Bronchial epithelial cell (primary cell): ENCODE data around the gene EGFLAM. TPM values are rescaled to one million over a fixed set of nuclear protein-coding genes. Genes with fewer than 3 reads are reported as not detected.
"Not testable (repeated sequence)": the region's sequence is repeated elsewhere in the genome, so short reads cannot be mapped to it uniquely, and the experiment has no call there.

Experiments
- DNase-seq: peaks from one replicate; pipeline ENCODE4 v3.0.0-alpha.2; 2010; ENCODE audit warnings: low read depth
- FAIRE-seq: peaks from 2 replicates; lab custom pipeline; 2011; peaks lifted over from hg19 to GRCh38; lab: Jason Lieb, UNC
- H3K27me3 ChIP-seq: 2 replicates; pipeline ENCODE4 v1.5.1; 2011; ENCODE audit warnings: low read length; ENCODE audit not compliant: control insufficient read depth, insufficient read depth
- H3K36me3 ChIP-seq: 2 replicates; pipeline ENCODE4 v1.5.1; 2011; ENCODE audit warnings: low read length; ENCODE audit not compliant: control insufficient read depth, insufficient read depth
- H3K4me3 ChIP-seq: 2 replicates; pipeline ENCODE4 v1.5.1; 2011; ENCODE audit warnings: mild to moderate bottlenecking, low read depth, low read length, control low read depth
- CTCF ChIP-seq: IDR thresholded peaks from 2 replicates; pipeline ENCODE4 v1.5.1; 2011; ENCODE audit warnings: mild to moderate bottlenecking, moderate library complexity, low read length, control low read depth, inconsistent platforms; ENCODE audit not compliant: insufficient read depth, severe bottlenecking
- total RNA-seq: library from RNA; depleted of rRNA; stranded (reverse); fragments of >200 nt; gene quantifications from 2 replicates; pipeline ENCODE4 v1.2.1, GENCODE V29; 2014

The EGFLAM gene
- total RNA-seq, 1 donor from 2014 or later = 0.53 TPM

- Histone ChIP-seq H3K27me3 (peaks cover 2% of the 10 kb centered on the region), H3K36me3 (no peaks in the 10 kb centered on the region), H3K4me3 (no peak overlapping the region)
- no peak for DNase-seq
- FAIRE-seq = no peak
- no peak for TF ChIP-seq CTCF
Observed at GRCh38 chr5:38413696-38414095, 155.3 kb downstream of the EGFLAM start.

- TF ChIP-seq CTCF = no peak
- H3K27me3 ChIP-seq = peaks cover 2% of the 10 kb centered on the region
- no peak for FAIRE-seq
- H3K36me3 ChIP-seq = no peaks in the 10 kb centered on the region
- H3K4me3 ChIP-seq = no peak overlapping the region
- no peak for DNase-seq
Observed at GRCh38 chr5:38414348-38414747, 156.0 kb downstream of the EGFLAM start.

GRCh38 chr5:38415772-38416171 is 157.4 kb downstream of the EGFLAM start:
- DNase-seq, H3K27me3 ChIP-seq, H3K4me3 ChIP-seq, H3K36me3 ChIP-seq, FAIRE-seq: not testable (repeated sequence)

GRCh38 chr5:38417658-38418017 is 159.3 kb downstream of the EGFLAM start:
- FAIRE-seq = no peak
- DNase-seq = no peak
- H3K27me3 ChIP-seq = no peaks in the 10 kb centered on the region
- no peaks in the 10 kb centered on the region for H3K36me3 ChIP-seq
- no peak overlapping the region for H3K4me3 ChIP-seq
- TF ChIP-seq CTCF = no peak

GRCh38 chr5:38420246-38420645 is 161.9 kb downstream of the EGFLAM start:
- DNase-seq = no peak
- no peak for FAIRE-seq
- TF ChIP-seq CTCF = no peak

GRCh38 chr5:38420691-38421390 is 162.5 kb downstream of the EGFLAM start:
- Histone ChIP-seq H3K27me3 (no peaks in the 10 kb centered on the region), H3K4me3 (no peak overlapping the region), H3K36me3 (no peaks in the 10 kb centered on the region)
- FAIRE-seq (no peak), DNase-seq (peak; percentile 63)
- TF ChIP-seq CTCF = peak; percentile 76

More at GRCh38 chr5:38420246-38420645, 161.9 kb downstream of the EGFLAM start:
- H3K27me3 ChIP-seq = no peaks in the 10 kb centered on the region
- H3K4me3 ChIP-seq = no peak overlapping the region
- no peaks in the 10 kb centered on the region for H3K36me3 ChIP-seq
